Fibroblast of lung (primary cell): ENCODE results near the gene GTPBP3.

Experiments used
- CTCF ChIP-seq, 2 donors: IDR thresholded peaks in 1 of 2; conservative IDR thresholded peaks in 1 of 2; 1 replicate in 1 of 2; 2 replicates in 1 of 2; pipeline ENCODE4 v1.5.1; 2011 to 2012; ENCODE audit warnings: low read length in 2 of 2, control low read depth in 1 of 2, inconsistent platforms in 1 of 2, low read depth in 1 of 2, mild to moderate bottlenecking in 1 of 2
- EZH2 ChIP-seq: IDR thresholded peaks from 2 replicates; pipeline ENCODE4 v1.5.1; 2012; ENCODE audit warnings: low read length, control low read depth, mild to moderate bottlenecking; ENCODE audit errors: missing control alignments

- TF ChIP-seq CTCF (conservative IDR thresholded peaks at IDR 0.05 in 1 of 2, IDR thresholded peaks at IDR 0.05 in 1 of 2; ENCODE audit: low read depth in 1 of 2, low read length in 2 of 2) (no peak), EZH2 (no peak)
Observed at GRCh38 chr19:17326595-17326966, 10.8 kb upstream of the GTPBP3 start.
